WTC11 (cell line): ENCODE results near the gene CELSR1. TPM values are rescaled to one million over a fixed set of nuclear protein-coding genes. Genes with fewer than 3 reads are reported as not detected.
"Not testable (repeated sequence)": the region's sequence is repeated elsewhere in the genome, so short reads cannot be mapped to it uniquely, and the experiment has no call there.

Experiments
- ATAC-seq: fragments of 200-7000 bp; cut with Tn5 transposase; 2 replicates; pipeline ENCODE4 v1.10.0; 2021; ENCODE audit warnings: mild to moderate bottlenecking, moderate library complexity
- CTCF ChIA-PET: fragments of 300-600 bp; sonication (Branson Sonifier 250); formaldehyde crosslinking; loops from one replicate; lab custom pipeline; 2021; ENCODE audit warnings: antibody characterized with exemption; lab: Charles Lee
- POLR2A ChIA-PET: fragments of 350-600 bp; sonication (Branson Sonifier 250); formaldehyde crosslinking; loops from one replicate; lab custom pipeline; 2021; ENCODE audit warnings: antibody characterized with exemption; lab: Charles Lee
- DNase-seq: peaks from one replicate; pipeline ENCODE4 v3.0.0; 2021; ENCODE audit warnings: low spot score
- H3K27ac Mint-ChIP-seq: 2 replicates; pipeline ENCODE4 v1.8.0; 2021; ENCODE audit warnings: mixed read lengths
- H3K27me3 Mint-ChIP-seq: 2 replicates; pipeline ENCODE4 v1.8.0; 2021; ENCODE audit warnings: low read depth, mild to moderate bottlenecking, moderate library complexity, mixed read lengths
- H3K36me3 Mint-ChIP-seq: 2 replicates; pipeline ENCODE4 v1.8.0; 2021; ENCODE audit warnings: mixed read lengths
- H3K4me1 Mint-ChIP-seq: 2 replicates; pipeline ENCODE4 v1.8.0; 2022; ENCODE audit warnings: mixed read lengths
- H3K4me3 Mint-ChIP-seq: 2 replicates; pipeline ENCODE4 v1.8.0; 2021; ENCODE audit warnings: mild to moderate bottlenecking, moderate library complexity, mixed read lengths
- H3K9me3 Mint-ChIP-seq: 2 replicates; pipeline ENCODE4 v1.8.0; 2021; ENCODE audit warnings: mixed read lengths
- ATF3 ChIP-seq: sonication (generic); formaldehyde crosslinking; conservative IDR thresholded peaks from 2 replicates; pipeline ENCODE4 v1.8.1; 2022; ENCODE audit warnings: mild to moderate bottlenecking, missing genetic modification reagents
- CBFB ChIP-seq: sonication (generic); formaldehyde crosslinking; IDR thresholded peaks from 2 replicates; pipeline ENCODE4 v1.8.1; 2022; ENCODE audit warnings: mild to moderate bottlenecking, low read depth, missing genetic modification reagents
- CREB1 ChIP-seq: sonication (generic); formaldehyde crosslinking; IDR thresholded peaks from 2 replicates; pipeline ENCODE4 v1.8.0; 2023; ENCODE audit warnings: mild to moderate bottlenecking, missing genetic modification reagents
- CREM ChIP-seq: sonication (generic); formaldehyde crosslinking; IDR thresholded peaks from 2 replicates; pipeline ENCODE4 v1.8.1; 2022; ENCODE audit warnings: mild to moderate bottlenecking, missing genetic modification reagents, moderate library complexity
- E2F4 ChIP-seq: sonication (generic); formaldehyde crosslinking; IDR thresholded peaks from 2 replicates; pipeline ENCODE4 v1.8.1; 2022; ENCODE audit warnings: low read depth, mild to moderate bottlenecking, moderate library complexity, missing genetic modification reagents, borderline replicate concordance
- E2F5 ChIP-seq: sonication (generic); formaldehyde crosslinking; IDR thresholded peaks from 2 replicates; pipeline ENCODE4 v1.8.1; 2022; ENCODE audit warnings: mild to moderate bottlenecking, moderate library complexity, missing genetic modification reagents
- ERG ChIP-seq: fragments of 250-450 bp; sonication (Bioruptor Pico); IDR thresholded peaks from 2 replicates; pipeline ENCODE4 v1.8.0; 2021; ENCODE audit warnings: mild to moderate bottlenecking
- FOXJ3 ChIP-seq: sonication (generic); formaldehyde crosslinking; IDR thresholded peaks from 2 replicates; pipeline ENCODE4 v1.9.0; 2021; ENCODE audit warnings: missing genetic modification reagents, mild to moderate bottlenecking, borderline replicate concordance
- NFATC4 ChIP-seq: fragments of 250-450 bp; sonication (Bioruptor Pico); IDR thresholded peaks from 2 replicates; pipeline ENCODE4 v1.9.0; 2021; ENCODE audit warnings: mild to moderate bottlenecking
- NFE2L1 ChIP-seq: sonication (generic); formaldehyde crosslinking; IDR thresholded peaks from 2 replicates; pipeline ENCODE4 v1.8.1; 2023; ENCODE audit warnings: missing genetic modification reagents
- NR3C1 ChIP-seq: sonication (generic); formaldehyde crosslinking; conservative IDR thresholded peaks from 2 replicates; pipeline ENCODE4 v1.8.1; 2023; ENCODE audit warnings: low read depth, mild to moderate bottlenecking, missing genetic modification reagents
- STAT6 ChIP-seq: sonication (generic); formaldehyde crosslinking; conservative IDR thresholded peaks from 2 replicates; pipeline ENCODE4 v1.8.1; 2023; ENCODE audit warnings: mild to moderate bottlenecking, low read depth, missing genetic modification reagents, moderate library complexity
- TEAD4 ChIP-seq: sonication (generic); formaldehyde crosslinking; IDR thresholded peaks from 2 replicates; pipeline ENCODE4 v1.8.0; 2022; ENCODE audit warnings: mild to moderate bottlenecking, missing genetic modification reagents
- TP53 ChIP-seq: sonication (generic); formaldehyde crosslinking; IDR thresholded peaks from 2 replicates; pipeline ENCODE4 v1.8.1; 2023; ENCODE audit warnings: mild to moderate bottlenecking, missing genetic modification reagents
- ZNF121 ChIP-seq: sonication (generic); formaldehyde crosslinking; IDR thresholded peaks from 2 replicates; pipeline ENCODE4 v1.8.0; 2023; ENCODE audit warnings: missing genetic modification reagents
- total RNA-seq: library from RNA; stranded (reverse); gene quantifications from 3 replicates; pipeline ENCODE4 v1.2.3, GENCODE V29; 2021
- TF ChIP-seq, protein P1 (sequence below): sonication (generic); formaldehyde crosslinking; IDR thresholded peaks from 2 replicates; pipeline ENCODE4 v1.8.0; 2022; ENCODE audit warnings: mild to moderate bottlenecking, missing genetic modification reagents
- TF ChIP-seq, protein P2 (sequence below): sonication (generic); formaldehyde crosslinking; IDR thresholded peaks from 2 replicates; pipeline ENCODE4 v1.8.0; 2023; ENCODE audit warnings: mild to moderate bottlenecking, missing genetic modification reagents

CELSR1 gene
- total RNA-seq, 1 experiment from 2014 or later = 16.8 TPM

GRCh38 chr22:46312848-46313247 lies 224.6 kb downstream of the CELSR1 start:
- not testable (repeated sequence) for H3K27me3 Mint-ChIP-seq, H3K4me3 Mint-ChIP-seq, DNase-seq, H3K9me3 Mint-ChIP-seq, ATAC-seq, H3K27ac Mint-ChIP-seq, H3K4me1 Mint-ChIP-seq
- POLR2A ChIA-PET = interaction anchor here (0.7 kb wide), 1 partner anchor 1427 kb away, joined by 6 read pairs; no protein-coding TSS in a partner anchor
- TF ChIP-seq ZNF121 (CRISPR knock-in tag) = 0 out of 2 replicates have a peak, but pooled peaks have one; percentile 19
- peaks cover 44% of the 10 kb centered on the region for H3K36me3 Mint-ChIP-seq
- CTCF ChIA-PET = interaction anchor here (0.7 to 3.2 kb wide), 7 partner anchors 13 to 347 kb away, joined by 3 to 10 read pairs (median 4); partner anchors contain the start of gene GTSE1

- ChIA-PET CTCF (interaction anchor here (1.5 to 3.2 kb wide), 2 partner anchors 16 to 190 kb away, joined by 4 to 10 read pairs; partner anchors contain the start of gene GTSE1), POLR2A (no interaction called here)
- Mint-ChIP-seq H3K27ac (no peak overlapping the region; the same call in 1 of the 2 replicates), H3K27me3 (no peaks in the 10 kb centered on the region), H3K9me3 (no peaks in the 10 kb centered on the region), H3K4me3 (no peak overlapping the region), H3K4me1 (no peaks in the 10 kb centered on the region), H3K36me3 (peaks cover 37% of the 10 kb centered on the region)
- DNase-seq = no peak
- no peak for ATAC-seq
- TF ChIP-seq NFATC4 (CRISPR knock-in tag) (no peak), CBFB (CRISPR knock-in tag) (no peak), CREB1 (CRISPR knock-in tag) (no peak), STAT6 (no peak), CREM (no peak), ERG (CRISPR knock-in tag) (no peak), TEAD4 (CRISPR knock-in tag) (no peak), NFE2L1 (CRISPR knock-in tag) (no peak), FOXJ3 (CRISPR knock-in tag) (no peak), ATF3 (CRISPR knock-in tag) (no peak), E2F5 (CRISPR knock-in tag) (no peak), NR3C1 (CRISPR knock-in tag) (no peak), TP53 (CRISPR knock-in tag) (no peak), E2F4 (CRISPR knock-in tag) (no peak)
- TF ChIP-seq, protein P1, sequence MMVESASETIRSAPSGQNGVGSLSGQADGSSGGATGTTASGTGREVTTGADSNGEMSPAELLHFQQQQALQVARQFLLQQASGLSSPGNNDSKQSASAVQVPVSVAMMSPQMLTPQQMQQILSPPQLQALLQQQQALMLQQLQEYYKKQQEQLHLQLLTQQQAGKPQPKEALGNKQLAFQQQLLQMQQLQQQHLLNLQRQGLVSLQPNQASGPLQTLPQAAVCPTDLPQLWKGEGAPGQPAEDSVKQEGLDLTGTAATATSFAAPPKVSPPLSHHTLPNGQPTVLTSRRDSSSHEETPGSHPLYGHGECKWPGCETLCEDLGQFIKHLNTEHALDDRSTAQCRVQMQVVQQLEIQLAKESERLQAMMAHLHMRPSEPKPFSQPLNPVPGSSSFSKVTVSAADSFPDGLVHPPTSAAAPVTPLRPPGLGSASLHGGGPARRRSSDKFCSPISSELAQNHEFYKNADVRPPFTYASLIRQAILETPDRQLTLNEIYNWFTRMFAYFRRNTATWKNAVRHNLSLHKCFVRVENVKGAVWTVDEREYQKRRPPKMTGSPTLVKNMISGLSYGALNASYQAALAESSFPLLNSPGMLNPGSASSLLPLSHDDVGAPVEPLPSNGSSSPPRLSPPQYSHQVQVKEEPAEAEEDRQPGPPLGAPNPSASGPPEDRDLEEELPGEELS (CRISPR knock-in tag) = no peak
- TF ChIP-seq, protein P2, sequence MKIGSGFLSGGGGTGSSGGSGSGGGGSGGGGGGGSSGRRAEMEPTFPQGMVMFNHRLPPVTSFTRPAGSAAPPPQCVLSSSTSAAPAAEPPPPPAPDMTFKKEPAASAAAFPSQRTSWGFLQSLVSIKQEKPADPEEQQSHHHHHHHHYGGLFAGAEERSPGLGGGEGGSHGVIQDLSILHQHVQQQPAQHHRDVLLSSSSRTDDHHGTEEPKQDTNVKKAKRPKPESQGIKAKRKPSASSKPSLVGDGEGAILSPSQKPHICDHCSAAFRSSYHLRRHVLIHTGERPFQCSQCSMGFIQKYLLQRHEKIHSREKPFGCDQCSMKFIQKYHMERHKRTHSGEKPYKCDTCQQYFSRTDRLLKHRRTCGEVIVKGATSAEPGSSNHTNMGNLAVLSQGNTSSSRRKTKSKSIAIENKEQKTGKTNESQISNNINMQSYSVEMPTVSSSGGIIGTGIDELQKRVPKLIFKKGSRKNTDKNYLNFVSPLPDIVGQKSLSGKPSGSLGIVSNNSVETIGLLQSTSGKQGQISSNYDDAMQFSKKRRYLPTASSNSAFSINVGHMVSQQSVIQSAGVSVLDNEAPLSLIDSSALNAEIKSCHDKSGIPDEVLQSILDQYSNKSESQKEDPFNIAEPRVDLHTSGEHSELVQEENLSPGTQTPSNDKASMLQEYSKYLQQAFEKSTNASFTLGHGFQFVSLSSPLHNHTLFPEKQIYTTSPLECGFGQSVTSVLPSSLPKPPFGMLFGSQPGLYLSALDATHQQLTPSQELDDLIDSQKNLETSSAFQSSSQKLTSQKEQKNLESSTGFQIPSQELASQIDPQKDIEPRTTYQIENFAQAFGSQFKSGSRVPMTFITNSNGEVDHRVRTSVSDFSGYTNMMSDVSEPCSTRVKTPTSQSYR (CRISPR knock-in tag) = no peak
These were observed 225.4 kb downstream of the CELSR1 start for GRCh38 chr22:46312056-46312455.
